Fibroblast of the conjunctiva (primary cell): ENCODE measurements around the gene BCL2L11.

ENCODE experiments used
- DNase-seq: peaks from one replicate; pipeline ENCODE4 v3.0.0-alpha.2; 2010; ENCODE audit warnings: low read depth

BCL2L11 gene

GRCh38 chr2:111191877-111192276 lies 71.2 kb downstream of the BCL2L11 start:
- DNase-seq: no peak

DNA sequence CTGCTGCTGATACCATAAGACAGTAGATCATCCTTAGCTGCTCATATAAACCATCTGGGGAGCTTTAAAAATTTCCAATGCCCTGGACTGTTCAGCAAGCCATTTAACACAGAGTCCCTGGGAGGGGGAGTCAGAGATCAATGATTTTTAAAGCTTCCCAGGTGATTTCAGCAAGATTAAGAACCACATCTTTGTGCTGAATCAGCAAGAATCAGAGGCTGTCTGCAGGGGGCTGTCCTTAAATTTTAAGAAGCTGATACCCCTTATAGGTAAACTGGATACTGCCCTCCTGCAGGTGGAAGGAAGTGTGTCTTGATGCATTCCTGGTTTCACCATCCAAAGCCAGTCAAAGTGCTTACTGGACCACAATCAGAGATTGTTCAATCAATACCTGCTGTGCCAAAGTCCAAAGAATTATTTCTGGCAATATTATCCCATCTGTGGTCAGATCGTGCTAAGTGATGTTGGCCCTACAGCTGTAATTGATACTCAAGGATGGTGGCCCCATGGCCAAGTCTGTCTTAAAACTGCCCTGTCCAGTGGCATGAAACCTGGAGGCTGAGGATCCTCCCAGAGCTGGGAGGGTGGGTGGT lies 72.2 kb downstream of the BCL2L11 start:
- no peak for DNase-seq

- DNase-seq: no peak
These were observed 74.3 kb downstream of the BCL2L11 start for GRCh38 chr2:111194835-111195621.

DNA sequence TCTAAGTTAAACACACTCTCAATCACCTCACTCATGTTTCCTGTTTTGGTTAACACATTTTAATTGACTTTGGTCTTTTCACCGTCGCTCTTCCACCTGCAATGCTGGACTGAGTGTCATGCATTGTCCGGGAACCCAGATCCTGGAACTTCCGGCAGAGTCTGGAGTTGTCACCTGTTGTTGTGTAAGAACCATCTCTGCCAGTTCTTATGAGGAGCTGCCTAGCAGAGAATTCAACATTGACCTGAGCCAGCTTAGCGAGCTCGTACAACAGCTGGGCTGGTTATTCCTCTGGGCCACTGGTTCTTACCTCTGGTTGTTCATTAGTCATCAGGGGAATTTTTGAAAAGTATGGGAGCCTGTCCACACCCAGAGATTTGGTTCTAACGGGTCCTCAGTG lies 75.7 kb downstream of the BCL2L11 start:
- DNase-seq: no peak

- DNase-seq: no peak
These were observed 78.0 kb downstream of the BCL2L11 start for GRCh38 chr2:111198701-111199100.

DNA sequence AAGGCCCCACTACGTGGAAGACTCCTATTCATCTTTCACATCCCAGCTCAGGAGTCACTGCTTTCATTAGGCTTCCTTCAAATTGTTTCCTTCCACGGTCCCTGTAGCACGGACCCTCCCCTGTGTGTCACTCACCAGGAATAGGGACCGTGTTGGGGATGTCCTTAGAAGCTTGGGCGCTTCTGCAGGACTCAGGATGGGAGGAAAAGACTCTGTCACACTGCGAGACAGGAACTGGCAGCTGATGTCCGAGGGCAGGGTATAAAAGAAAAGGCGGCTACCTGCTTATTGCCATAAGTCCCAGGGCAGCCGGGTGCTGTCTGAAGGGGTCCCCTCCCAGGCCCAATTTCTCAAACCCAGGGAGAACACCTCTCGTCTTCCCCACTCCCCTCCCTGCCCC lies 79.1 kb downstream of the BCL2L11 start:
- no peak for DNase-seq

GRCh38 chr2:111200333-111200881 lies 79.7 kb downstream of the BCL2L11 start:
- no peak for DNase-seq

- DNase-seq: no peak
These were observed 80.5 kb downstream of the BCL2L11 start for GRCh38 chr2:111201214-111201613.

DNA sequence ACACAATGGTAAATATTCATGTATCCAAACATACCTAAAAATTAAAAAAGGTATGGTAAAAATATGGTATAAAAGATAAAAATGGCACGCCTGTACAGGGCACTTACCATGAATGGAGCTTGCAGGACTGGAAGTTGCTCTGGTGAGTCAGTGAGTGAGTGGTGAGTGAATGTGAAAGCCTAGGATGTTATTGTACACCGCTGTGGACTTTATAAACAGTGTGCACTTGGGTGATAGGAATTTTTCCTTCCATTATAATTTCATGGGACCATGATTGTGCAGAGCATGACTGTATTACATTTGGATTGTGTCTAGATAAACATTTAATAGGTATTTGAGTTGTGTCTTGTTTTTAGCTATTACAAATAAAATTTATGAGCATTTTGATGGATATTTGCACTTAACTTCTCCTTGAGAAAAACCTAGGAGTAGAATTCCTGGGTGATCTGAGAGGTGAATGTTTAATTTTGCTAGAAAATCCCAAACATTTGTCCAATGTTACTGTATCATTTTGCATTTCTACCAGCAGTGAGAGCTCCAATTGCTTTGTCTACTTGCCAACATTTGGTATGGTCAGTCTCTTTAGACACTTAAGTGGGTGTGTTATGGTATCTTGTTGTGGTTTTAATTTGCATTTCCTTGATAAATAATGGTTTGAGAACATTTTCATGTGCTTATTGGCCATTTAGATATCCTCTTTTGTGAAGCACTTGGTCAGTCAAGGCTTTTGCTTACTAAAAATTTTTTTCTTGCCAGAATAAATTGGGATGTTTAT lies 81.7 kb downstream of the BCL2L11 start:
- no peak for DNase-seq

GRCh38 chr2:111204706-111205105 lies 84.0 kb downstream of the BCL2L11 start:
- no peak for DNase-seq

- DNase-seq: no peak
These were observed 85.1 kb downstream of the BCL2L11 start for GRCh38 chr2:111205774-111206173.

DNA sequence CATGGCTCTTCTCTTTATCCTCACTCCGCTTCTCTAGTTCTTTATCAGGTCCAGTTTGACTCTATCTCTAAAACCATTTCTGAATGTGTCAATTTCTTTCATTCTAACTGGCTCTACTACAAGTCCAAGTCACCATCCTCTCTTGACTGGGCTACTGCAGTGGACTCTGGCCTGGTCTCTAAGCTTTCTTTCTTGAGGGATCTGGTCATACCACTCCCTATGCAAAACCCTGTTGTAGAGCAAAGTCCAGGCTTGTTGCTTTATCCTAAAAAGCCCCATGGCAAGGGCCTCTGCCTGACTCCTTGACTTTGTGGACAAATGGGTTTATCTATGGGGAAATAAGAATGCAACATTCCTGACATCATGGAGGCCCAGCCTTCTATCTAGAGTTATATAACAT lies 87.1 kb downstream of the BCL2L11 start:
- DNase-seq: no peak

- no peak for DNase-seq
These were observed 87.9 kb downstream of the BCL2L11 start for GRCh38 chr2:111208639-111209038.

DNA sequence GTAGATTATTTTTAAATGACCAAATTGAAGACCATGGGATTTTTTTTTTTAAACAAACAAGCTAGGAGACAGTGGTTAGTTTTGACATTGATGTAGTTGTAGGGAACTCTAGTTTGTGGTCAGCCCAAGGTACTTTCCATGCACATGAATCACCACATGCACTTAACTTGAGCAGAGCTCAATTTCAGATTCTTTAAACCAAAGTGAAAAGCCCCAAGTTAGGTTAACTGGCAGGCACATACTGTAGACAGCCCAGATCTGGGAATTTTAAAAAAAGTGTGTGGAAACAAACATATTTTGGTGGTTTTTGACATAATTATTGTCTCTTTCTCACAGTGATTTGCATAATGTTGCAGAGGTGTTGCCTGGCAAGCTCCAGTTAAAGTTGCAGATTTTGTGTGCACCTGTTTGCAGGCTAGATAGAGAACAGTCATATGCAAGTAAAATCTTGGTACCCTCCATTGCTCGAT lies 88.4 kb downstream of the BCL2L11 start:
- no peak for DNase-seq

DNA sequence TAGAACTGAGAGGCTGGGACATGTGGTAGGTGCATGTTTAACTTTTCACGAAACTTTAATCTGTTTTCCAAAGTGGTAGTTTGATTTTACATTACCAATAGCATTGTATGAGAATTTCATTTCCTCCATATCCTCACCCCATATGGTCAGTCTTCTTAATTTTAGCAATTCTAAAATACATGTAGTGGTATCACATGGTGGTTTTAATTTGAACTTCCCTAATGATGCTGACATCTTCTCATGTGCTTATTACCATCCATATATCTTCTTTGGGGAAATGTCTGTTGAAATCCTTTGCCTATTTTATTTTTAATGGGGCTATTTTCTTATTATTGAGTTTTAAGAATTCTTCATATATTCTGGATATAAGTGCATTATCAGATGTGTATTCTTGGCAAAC lies 89.3 kb downstream of the BCL2L11 start:
- no peak for DNase-seq

- DNase-seq: no peak
These were observed 93.2 kb downstream of the BCL2L11 start for GRCh38 chr2:111213877-111214276.

- DNase-seq: no peak
These were observed 96.3 kb downstream of the BCL2L11 start for GRCh38 chr2:111216811-111217652.
